GM18505 (cell line): ENCODE data around the gene FGD3.

Source experiments
- ATAC-seq: cut with Tn5 transposase; IDR thresholded peaks from one replicate; pipeline ENCODE4 v1.9.1; 2021; ENCODE audit not compliant: unreplicated experiment
- POLR2A ChIP-seq: IDR thresholded peaks from 4 replicates; pipeline ENCODE4 v1.6.1; 2011; ENCODE audit warnings: borderline replicate concordance; ENCODE audit not compliant: insufficient read depth, insufficient read length; ENCODE audit errors: extremely low read depth

The FGD3 gene

GRCh38 chr9:93058355-93059010 is 111.2 kb downstream of the FGD3 start, which contains the start of gene SUSD3:
TSS of gene SUSD3 (plus strand) at chr9:93058701. CDS start at chr9:93058743, 42 bp downstream.
- peak; percentile 43 for ATAC-seq
- TF ChIP-seq POLR2A, result peak; percentile 58

GRCh38 chr9:93059011-93059714 is 111.8 kb downstream of the FGD3 start:
- ATAC-seq, result peak; percentile 29
- no peak for TF ChIP-seq POLR2A

- ATAC-seq, result no peak
- TF ChIP-seq POLR2A, result peak; percentile 15
These were observed 112.6 kb downstream of the FGD3 start for GRCh38 chr9:93059715-93060578.

- no peak for ATAC-seq
- TF ChIP-seq POLR2A, result no peak
These were observed 113.5 kb downstream of the FGD3 start for GRCh38 chr9:93060746-93061259.

GRCh38 chr9:93061260-93061751 is 114.0 kb downstream of the FGD3 start:
- ATAC-seq, result no peak
- TF ChIP-seq POLR2A, result no peak

GRCh38 chr9:93061791-93062763 is 114.8 kb downstream of the FGD3 start:
- ATAC-seq, result no peak

GRCh38 chr9:93064392-93065134 is 117.2 kb downstream of the FGD3 start:
- peak; percentile 80 for ATAC-seq
- peak; percentile 78 for TF ChIP-seq POLR2A

More at GRCh38 chr9:93061791-93062763, 114.8 kb downstream of the FGD3 start:
- TF ChIP-seq POLR2A, result peak; percentile 26

- TF ChIP-seq POLR2A, result no peak
- no peak for ATAC-seq
These were observed 117.9 kb downstream of the FGD3 start for GRCh38 chr9:93065135-93065720.

- no peak for TF ChIP-seq POLR2A
- ATAC-seq, result no peak
These were observed 119.8 kb downstream of the FGD3 start for GRCh38 chr9:93066978-93067603.

GRCh38 chr9:93068956-93069355 is 121.6 kb downstream of the FGD3 start:
- no peak for ATAC-seq
- TF ChIP-seq POLR2A, result no peak

- TF ChIP-seq POLR2A, result no peak
- no peak for ATAC-seq
These were observed 124.1 kb downstream of the FGD3 start for GRCh38 chr9:93071464-93071863.
